Myometrial cell (primary cell): Measurements from ENCODE around the gene NDRG4. TPM values are rescaled to one million over a fixed set of nuclear protein-coding genes. Genes with fewer than 3 reads are reported as not detected.

Experiments
- total RNA-seq: library from RNA; depleted of rRNA; stranded (reverse); fragments of >200 nt; gene quantifications from 2 replicates; pipeline ENCODE4 v1.2.3, GENCODE V29; 2015

Gene NDRG4, protein sequence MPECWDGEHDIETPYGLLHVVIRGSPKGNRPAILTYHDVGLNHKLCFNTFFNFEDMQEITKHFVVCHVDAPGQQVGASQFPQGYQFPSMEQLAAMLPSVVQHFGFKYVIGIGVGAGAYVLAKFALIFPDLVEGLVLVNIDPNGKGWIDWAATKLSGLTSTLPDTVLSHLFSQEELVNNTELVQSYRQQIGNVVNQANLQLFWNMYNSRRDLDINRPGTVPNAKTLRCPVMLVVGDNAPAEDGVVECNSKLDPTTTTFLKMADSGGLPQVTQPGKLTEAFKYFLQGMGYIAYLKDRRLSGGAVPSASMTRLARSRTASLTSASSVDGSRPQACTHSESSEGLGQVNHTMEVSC
- 16.7 and 21.3 TPM in 2 replicates for total RNA-seq

DNA sequence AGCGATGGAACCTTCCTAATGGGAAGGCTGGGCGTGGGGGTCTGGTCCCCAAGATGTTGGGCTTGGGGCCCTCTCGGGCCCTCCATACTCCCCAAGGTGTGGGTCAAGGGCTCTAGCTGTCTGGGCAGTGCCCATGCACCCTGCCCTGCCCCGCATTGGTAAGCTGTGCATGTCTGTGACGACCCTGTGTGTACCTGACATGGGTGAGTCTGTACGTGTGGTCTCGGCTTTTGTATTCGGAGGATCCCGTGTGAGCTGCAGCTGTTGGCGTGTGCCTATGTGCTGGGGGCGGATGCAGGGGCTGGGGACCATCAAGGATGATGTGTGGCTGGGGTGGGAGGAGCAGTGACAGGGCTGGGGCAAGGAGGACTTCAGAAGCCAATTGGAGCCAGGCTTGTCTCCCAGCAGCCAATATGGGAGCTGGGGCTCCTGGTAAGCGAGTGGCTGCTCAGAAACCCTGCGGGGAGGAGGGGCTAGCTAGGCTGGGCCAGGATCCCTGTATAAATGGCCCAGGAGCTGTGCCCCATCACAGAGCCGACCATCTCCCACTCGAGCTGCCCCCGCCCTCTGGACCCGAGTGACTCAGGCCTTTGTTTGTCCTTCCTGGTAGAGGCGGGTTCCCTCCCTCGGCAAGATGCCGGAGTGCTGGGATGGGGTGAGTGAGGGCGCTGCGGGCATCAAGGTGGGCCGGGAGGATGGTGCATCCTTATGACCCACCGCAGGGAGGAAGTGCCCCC, at the start of gene NDRG4:
Gene NDRG4, plus strand, starts transcription at position 529 of the 737 bp plus-strand sequence. Its CDS starts 106 bp downstream, at position 635.

DNA sequence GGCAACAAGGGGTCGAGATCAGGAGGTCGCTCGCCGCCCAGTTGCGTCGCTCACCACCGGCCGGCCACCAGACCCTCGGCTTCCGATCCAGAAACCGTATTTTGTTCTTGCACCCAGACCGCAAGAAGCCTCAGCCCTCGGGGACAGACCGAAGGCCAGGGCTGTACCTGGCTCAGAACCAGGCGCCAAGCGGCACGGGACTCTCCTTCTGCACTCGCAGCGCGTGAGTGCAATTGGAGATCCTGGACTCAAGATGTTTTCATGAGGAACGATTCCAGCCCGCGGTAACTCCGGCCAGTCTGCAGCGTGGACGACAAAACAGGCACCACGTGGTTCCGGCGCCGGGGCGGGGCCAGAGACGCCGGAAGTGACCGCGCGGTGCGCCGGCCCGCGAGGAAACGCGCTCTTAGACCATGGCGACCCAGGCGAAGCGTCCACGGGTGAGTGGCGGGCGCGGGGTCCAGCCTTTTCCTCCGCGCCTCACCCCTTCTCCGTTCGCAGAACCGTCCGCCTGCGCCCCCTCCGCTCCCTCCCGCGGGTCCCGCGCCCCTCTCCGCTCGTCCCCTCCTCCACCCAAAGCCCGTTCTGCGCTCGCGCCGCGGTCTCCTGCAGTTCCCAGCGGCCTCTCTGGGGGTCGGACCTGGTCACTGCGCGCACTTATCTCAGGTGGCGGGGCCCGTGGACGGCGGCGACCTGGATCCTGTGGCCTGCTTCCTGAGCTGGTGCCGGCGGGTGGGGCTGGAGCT, 15.4 kb downstream of the NDRG4 start, which contains the start of gene SETD6:
Gene SETD6, plus strand, starts transcription at position 393 of the 746 bp plus-strand sequence. Its CDS starts 21 bp downstream, at position 414.

Other genes starting within 250 kb of the NDRG4 start
- gene PRSS54, start 205.1 kb upstream of the NDRG4 start, total RNA-seq, result not detected in 2 replicates
- gene GINS3, start 107.7 kb upstream of the NDRG4 start, total RNA-seq, result 2.1 and 4.9 TPM in 2 replicates
- 6.4 and 18.7 TPM in 2 replicates for gene SETD6, start 15.4 kb downstream of the NDRG4 start, total RNA-seq
- gene CNOT1, start 129.7 kb downstream of the NDRG4 start, total RNA-seq, result 77.8 and 96.9 TPM in 2 replicates
- gene SLC38A7, start 184.6 kb downstream of the NDRG4 start, total RNA-seq, result 14.7 and 18.1 TPM in 2 replicates
- 94.6 and 97.1 TPM in 2 replicates for gene GOT2, start 234.2 kb downstream of the NDRG4 start, total RNA-seq